GM18505 (cell line): ENCODE data around the gene TBX4.
"Not testable (repeated sequence)": the region's sequence is repeated elsewhere in the genome, so short reads cannot be mapped to it uniquely, and the experiment has no call there.

Source experiments
- ATAC-seq: cut with Tn5 transposase; IDR thresholded peaks from one replicate; pipeline ENCODE4 v1.9.1; 2021; ENCODE audit not compliant: unreplicated experiment
- POLR2A ChIP-seq: IDR thresholded peaks from 4 replicates; pipeline ENCODE4 v1.6.1; 2011; ENCODE audit warnings: borderline replicate concordance; ENCODE audit not compliant: insufficient read depth, insufficient read length; ENCODE audit errors: extremely low read depth

TBX4 gene

DNA sequence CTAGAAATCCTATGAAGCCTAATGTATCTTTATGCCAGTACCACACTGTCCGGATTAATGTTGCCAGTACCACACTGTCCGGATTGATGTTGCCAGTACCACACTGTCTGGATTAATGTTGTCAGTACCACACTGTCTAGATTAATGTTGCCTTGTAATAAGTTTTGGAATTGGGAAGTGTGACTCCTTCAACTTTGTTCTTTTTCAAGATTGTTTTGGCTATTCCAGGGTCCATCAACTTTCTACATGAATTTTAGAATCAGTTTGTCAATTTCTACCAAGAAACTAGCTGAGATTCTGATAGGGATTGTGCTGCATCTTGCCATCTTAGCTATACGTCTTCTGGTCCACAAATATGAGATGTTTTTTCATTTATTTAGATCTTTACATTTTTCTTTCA, 68.7 kb downstream of the TBX4 start:
- TF ChIP-seq POLR2A: no peak
- ATAC-seq: no peak

DNA sequence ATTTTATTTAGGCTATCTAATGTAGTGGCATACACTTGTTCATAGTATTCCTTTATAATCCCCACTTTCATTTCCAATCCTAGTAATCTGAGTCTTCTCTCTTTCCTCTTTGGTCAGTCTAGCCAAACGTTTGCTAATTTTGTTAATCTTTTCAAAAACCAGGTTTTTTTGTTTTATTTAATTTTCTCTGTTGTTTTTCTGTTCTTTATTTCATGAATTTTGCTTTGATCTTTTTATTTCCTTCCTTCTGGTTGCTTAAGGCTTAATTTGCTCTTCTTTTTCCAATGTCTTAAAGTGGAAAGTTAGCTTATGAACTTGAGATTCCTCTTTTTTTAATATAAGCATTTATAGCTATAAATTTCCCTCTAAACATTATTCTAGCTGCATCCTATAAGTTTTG, 69.9 kb downstream of the TBX4 start:
- no peak for TF ChIP-seq POLR2A
- ATAC-seq: no peak

DNA sequence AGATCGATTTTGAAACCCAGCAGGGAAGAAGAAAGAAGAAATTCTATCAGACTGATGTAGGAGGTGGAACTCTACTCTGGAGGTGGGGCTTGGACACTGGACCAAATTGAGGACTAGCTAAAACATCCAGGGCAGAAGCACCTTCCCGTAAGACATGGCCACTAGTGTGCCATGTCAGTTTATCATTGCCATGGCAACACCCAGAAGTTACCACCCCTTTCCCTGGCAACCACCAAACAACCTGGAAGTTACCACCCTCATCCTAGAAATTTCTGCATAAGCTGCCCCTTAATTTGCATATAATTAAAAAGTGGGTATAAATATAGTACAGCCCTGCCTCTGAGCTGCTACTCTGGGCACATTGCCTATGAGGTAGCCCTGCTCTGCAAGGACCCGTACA, 72.1 kb downstream of the TBX4 start:
- TF ChIP-seq POLR2A: no peak
- no peak for ATAC-seq

DNA sequence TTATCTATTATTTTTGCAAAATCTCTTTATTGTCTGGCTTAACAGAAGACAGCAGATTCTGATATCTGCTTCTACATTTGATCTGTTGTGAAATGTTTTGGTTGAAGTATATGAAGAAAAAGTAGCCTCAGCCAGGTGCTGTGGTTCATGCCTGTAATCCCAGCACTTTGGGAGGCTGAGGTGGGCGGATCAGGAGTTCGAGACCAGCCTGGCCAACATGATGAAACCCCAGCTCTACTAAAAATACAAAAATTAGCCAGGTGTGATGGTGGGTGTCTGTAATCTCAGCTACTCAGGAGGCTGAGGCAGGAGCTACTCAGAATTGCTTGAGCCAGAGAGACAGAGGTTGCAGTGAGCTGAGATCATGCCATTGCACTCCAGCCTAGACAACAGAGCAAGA, 75.2 kb downstream of the TBX4 start:
- ATAC-seq: not testable (repeated sequence)

DNA sequence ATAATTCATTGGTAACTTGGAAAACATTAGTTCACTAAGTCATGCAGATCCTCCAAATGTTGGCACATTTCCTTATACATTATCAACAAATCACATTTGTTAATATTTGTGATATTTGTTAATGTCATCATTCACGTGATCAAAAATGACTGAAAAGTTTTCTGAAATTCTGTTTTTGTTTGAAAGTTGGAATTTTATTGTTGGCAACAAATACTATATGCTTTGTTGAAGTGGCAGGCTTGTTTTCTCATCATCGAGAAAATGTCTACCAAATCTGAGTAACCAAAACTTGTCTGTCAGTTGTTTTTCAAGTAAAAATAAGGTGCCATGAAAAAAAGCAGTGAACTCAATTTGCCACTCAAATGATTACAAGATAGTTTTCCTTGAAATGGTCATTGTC, 75.9 kb downstream of the TBX4 start:
- ATAC-seq: no peak
- TF ChIP-seq POLR2A: no peak

DNA sequence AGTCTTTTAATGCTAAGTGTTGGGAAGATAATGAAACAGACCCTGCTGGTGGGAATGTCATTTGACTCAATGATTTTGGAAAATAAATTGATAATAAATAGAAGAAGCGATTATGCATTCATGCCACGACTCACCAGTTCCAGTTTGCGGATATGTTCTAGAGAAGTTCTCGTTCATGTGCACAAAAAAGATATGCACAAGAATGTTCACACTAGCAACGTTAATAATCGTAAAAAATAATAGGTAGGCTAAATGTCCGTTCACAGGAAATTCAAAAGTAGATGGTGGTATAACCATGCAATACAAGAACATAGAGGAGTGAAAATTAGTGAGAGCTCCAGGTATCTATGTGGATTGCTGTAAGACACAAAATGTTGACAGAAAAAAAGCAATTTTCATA, 79.0 kb downstream of the TBX4 start:
- no peak for ATAC-seq
- TF ChIP-seq POLR2A: no peak

DNA sequence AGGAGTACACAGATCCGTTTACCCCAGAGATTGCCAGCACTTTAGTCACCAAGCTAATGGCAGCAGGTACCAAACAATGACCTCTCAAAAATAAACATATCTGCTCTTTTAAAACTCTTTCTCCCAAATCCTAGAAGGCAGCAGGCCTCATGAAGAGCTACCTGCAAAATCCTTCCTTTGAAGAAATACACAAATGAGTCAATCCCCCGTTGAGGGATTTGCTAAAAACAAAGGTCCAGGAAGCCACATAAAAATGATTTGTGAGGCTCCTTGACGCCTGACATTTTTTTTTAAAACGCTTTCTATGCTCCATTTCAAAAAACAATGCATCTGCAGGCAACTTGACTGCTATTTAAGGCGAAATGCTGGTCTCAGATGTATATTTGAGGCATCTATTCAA, 80.6 kb downstream of the TBX4 start:
- TF ChIP-seq POLR2A: no peak
- ATAC-seq: no peak

DNA sequence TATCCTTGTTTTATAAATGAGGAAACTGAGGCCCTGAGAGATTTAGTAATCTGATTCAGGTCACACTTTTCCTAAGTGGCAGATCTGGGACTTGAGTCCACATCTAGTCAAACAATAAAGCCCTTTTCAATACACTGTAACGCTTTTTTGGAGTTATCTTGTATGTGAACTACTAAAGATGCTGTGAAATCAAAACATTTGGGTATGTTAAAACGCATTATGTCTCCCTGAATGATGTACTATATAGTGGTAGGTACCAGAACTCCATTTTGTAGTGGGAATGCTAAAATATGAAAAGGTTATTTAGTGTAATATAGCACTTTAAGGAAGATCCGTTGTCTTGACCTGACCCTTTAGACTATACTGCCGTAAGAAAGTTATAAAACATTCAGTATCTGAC, 81.6 kb downstream of the TBX4 start:
- no peak for TF ChIP-seq POLR2A

DNA sequence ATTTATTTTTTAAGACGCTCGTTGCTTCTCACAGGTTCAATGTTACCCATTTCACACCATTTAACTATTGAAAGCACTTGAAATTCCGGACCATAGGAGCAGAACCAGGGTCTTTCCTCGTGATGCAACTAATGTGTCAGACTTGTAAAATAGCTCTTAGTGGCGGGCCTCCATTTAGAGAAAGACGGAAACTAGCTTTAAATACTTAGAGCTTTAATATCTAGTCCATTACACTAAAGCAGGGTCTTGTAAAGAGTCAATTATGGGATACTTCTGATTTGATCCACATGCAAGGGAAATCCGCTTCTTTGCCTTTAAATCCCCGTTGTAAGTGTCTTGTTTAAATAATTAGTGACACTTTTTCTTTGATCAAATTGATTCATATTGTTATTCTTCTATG, 82.2 kb downstream of the TBX4 start:
- TF ChIP-seq POLR2A: no peak
- ATAC-seq: no peak

More for the DNA sequence above, 81.6 kb downstream of the TBX4 start:
- no peak for ATAC-seq
